ENCODE measurements around the gene GLUD1. TPM values are rescaled to one million over a fixed set of nuclear protein-coding genes. Genes with fewer than 3 reads are reported as not detected.
"Not testable (repeated sequence)": the region's sequence is repeated elsewhere in the genome, so short reads cannot be mapped to it uniquely, and the experiment has no call there.

Gene GLUD1
- total RNA-seq, 4 donors from 2014 or later = 154 to 199 (median 157) TPM

DNA sequence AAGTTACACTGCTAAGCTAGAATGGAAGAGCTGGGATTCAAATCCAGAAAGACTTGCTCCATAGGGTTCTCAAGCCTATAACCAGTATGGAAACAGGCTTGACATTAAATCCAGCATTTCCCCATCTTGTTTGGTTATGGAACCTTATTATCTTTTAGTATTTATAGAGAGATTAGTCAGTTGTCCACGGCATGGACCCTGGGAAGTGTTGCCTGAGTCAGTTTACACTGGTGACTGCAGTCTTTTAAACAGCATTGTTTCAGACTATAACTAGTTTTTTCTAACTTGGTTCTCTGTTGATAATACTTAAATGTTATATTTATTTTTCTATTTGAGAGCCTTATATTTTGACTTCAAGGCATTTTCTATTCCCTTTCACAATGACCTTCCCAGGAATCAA lies 23.5 kb upstream of the GLUD1 start:
- 79 to 88% methylated on average over 1 of the region's 1 CpG for WGBS, 2 donors
- DNase-seq; H3K27ac ChIP-seq; H3K4me1 ChIP-seq; H3K36me3 ChIP-seq; H3K4me3 ChIP-seq (replicated peaks in 1 of 3); H3K9me3 ChIP-seq; intact Hi-C loops (cut with DNase I); H3K27me3 ChIP-seq: not testable (repeated sequence)

DNA sequence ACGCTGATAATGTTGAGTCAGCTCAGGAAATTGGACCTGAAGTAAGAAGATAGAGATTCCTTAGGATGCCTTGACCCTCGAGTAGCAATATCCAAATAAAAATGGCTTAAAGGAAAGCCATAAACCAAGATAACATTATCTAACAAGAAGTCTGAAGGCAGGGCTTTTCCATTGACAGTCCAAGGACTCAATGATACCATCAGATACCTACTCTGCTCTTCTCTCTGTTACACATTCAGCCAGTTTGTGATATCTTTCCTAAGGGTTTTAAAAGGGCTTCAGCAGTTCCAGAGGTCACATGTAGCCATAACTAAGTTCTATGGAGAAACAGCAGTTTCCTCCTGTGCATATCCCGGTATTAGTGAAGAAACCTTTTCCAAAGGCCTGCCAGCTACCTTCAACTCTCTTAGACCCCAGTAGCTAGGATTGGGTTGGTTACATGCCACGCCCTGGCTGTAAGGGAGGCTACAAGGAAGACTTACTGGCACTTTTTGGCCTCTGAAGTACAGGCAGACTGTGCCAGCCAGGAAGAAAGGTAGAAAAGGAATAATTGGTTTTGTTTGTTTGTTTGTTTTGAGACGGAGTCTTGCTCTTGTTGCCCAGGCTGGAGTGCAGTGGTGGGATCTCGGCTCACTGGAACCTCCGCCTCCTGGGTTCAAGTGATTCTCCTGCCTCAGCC lies 10.9 kb upstream of the GLUD1 start:
- 93 to 96% methylated on average over 7 of the region's 7 CpGs for WGBS, 2 donors
- peaks cover 0 to 8% of the 10 kb centered on the region in 2 donors for H3K36me3 ChIP-seq
- no peaks in the 10 kb centered on the region for H3K9me3 ChIP-seq
- no peak overlapping the region for H3K4me3 ChIP-seq (replicated peaks in 1 of 3)
- H3K27ac ChIP-seq = no peak overlapping the region
- DNase-seq = no peak
- no peaks in the 10 kb centered on the region for H3K4me1 ChIP-seq
- TF ChIP-seq, protein P1, sequence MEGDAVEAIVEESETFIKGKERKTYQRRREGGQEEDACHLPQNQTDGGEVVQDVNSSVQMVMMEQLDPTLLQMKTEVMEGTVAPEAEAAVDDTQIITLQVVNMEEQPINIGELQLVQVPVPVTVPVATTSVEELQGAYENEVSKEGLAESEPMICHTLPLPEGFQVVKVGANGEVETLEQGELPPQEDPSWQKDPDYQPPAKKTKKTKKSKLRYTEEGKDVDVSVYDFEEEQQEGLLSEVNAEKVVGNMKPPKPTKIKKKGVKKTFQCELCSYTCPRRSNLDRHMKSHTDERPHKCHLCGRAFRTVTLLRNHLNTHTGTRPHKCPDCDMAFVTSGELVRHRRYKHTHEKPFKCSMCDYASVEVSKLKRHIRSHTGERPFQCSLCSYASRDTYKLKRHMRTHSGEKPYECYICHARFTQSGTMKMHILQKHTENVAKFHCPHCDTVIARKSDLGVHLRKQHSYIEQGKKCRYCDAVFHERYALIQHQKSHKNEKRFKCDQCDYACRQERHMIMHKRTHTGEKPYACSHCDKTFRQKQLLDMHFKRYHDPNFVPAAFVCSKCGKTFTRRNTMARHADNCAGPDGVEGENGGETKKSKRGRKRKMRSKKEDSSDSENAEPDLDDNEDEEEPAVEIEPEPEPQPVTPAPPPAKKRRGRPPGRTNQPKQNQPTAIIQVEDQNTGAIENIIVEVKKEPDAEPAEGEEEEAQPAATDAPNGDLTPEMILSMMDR (IDR thresholded peaks at IDR 0.05) = no peak
- TF ChIP-seq POLR2A (IDR thresholded peaks at IDR 0.05) = no peak
- intact Hi-C loops (cut with DNase I) = no loop called here
- H3K27me3 ChIP-seq = no peaks in the 10 kb centered on the region

GRCh38 chr10:87104727-87105126 lies 10.1 kb upstream of the GLUD1 start:
- H3K27me3 ChIP-seq; DNase-seq; H3K4me3 ChIP-seq (replicated peaks in 1 of 3); H3K9me3 ChIP-seq; H3K4me1 ChIP-seq; intact Hi-C loops (cut with DNase I); H3K27ac ChIP-seq; H3K36me3 ChIP-seq: not testable (repeated sequence)
- WGBS, 2 donors = 90 to 93% methylated on average over 8 of the region's 8 CpGs

- H3K27me3 ChIP-seq = no peaks in the 10 kb centered on the region
- intact Hi-C loops (cut with DNase I) = no loop called here
- peaks cover 0 to 2% of the 10 kb centered on the region in 2 donors for H3K36me3 ChIP-seq
- DNase-seq = no peak
- WGBS, 2 donors = 95 to 100% methylated on average over 2 of the region's 2 CpGs
- H3K9me3 ChIP-seq = no peaks in the 10 kb centered on the region
- no peak overlapping the region for H3K4me3 ChIP-seq (replicated peaks in 1 of 3)
- no peak overlapping the region for H3K27ac ChIP-seq
- H3K4me1 ChIP-seq = peaks cover 6 to 8% of the 10 kb centered on the region in 2 donors
- TF ChIP-seq, protein P1 (IDR thresholded peaks at IDR 0.05) = no peak
- no peak for TF ChIP-seq POLR2A (IDR thresholded peaks at IDR 0.05)
Observed at GRCh38 chr10:87101996-87102395, 7.4 kb upstream of the GLUD1 start.

DNA sequence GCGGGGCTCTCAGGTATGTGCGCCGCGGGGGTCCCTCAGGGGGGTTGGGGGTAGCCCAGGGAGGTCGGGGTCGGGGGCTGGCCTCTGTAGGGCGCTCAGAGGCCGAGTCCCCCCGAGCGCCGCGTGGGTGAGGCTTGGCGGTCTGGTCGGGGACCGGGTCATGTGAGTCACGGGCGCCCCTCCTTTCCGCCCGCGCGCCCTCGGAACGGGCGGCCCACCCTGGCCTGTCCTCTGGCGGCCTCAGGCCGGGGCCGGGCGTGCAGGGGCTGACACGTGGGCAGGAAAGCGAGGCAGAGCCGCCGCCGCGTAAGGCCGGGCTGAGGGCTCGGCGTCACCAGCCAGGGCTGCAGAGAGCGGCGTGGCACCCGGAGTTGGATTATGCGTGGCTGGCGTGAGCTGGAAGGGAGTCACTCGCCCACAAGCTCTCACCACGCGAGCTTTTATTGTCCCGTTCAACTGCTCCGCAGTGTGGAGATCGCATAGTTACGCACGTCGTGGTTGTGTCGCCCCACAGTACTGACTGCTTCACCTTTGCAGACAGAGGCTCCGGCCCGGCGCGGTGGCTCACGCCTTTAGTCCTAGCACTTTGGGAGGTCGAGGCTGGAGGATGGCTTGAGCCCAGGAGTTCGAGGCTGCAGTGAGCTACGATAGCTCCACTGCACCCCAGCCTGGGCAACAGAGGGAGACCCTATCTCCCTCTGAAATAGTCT lies 748 bp upstream of the GLUD1 start:
- peak overlapping the region; percentile 30 to 65 (median 34) for H3K4me3 ChIP-seq (replicated peaks in 1 of 3)
- intact Hi-C loops (cut with DNase I) = loop anchor here (10.0 kb wide), 1 partner anchor 131 kb away; the partner anchor contains the start of gene ADIRF
- no peaks in the 10 kb centered on the region for H3K9me3 ChIP-seq
- no peaks in the 10 kb centered on the region for H3K27me3 ChIP-seq
- peaks cover 25 to 29% of the 10 kb centered on the region in 2 donors for H3K4me1 ChIP-seq
- TF ChIP-seq, protein P1 (IDR thresholded peaks at IDR 0.05) = no peak
- peak in 1 of 2 donors; percentile 70 for TF ChIP-seq POLR2A (IDR thresholded peaks at IDR 0.05)
- no peaks in the 10 kb centered on the region for H3K36me3 ChIP-seq
- WGBS, 2 donors = 4 to 26% methylated on average over 3 to 30 of the region's 60 CpGs
- H3K27ac ChIP-seq = peak overlapping the region; percentile 96 to 98 (median 98)
- peak; percentile 86 to 88 for DNase-seq

All from thyroid gland (tissue), 4 donors.